ENCODE results near the gene MUC13. TPM values are rescaled to one million over a fixed set of nuclear protein-coding genes. Genes with fewer than 3 reads are reported as not detected.
A peak's percentile ranks its signal among the peaks of the same experiment; 100 is the strongest.

MUC13 gene
- total and polyA plus RNA-seq, 2 of the 4 experiments (the other 2 are of a cell fraction): not detected

DNA sequence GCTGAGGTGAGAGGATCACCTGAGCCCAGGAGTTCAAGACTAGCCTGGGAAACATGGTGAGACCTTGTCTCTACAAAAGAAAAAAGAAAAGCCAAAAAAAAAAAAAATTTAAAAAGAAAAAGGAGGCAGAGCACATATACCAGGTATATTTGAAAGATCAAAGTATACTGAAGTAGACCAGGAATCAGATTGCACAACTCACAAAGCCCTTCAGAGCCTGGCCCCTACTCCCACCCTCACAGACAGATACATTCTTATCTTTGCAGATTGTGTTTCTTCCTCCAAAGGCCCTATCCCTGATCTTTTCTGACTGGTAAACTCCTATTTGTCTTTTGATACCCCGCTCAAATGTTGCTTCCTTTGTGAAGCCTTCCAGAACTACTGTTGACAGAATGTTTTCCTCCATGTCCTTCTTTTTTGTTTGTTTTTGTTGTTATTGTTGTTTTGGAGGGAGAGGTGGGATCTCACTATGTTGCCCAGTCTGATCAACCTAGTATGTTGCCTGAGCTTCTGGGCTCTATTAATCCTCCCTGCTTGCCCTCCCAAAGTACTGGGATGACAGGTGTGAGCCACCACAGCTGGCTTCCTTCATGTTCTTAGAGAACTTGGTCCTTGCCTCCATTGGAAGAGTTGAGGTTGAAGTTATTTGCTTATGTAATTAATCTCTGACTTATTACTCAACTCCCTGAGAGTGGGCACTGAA is 37.6 kb downstream of the MUC13 start:
- H3K9me3 ChIP-seq (ENCODE audit: control insufficient read depth, insufficient read depth, low read length): no peaks in the 10 kb centered on the region
- H2BK5ac ChIP-seq (ENCODE audit: low read depth, low read length, poor library complexity, severe bottlenecking): no peak overlapping the region
- H3K36me3 ChIP-seq (ENCODE audit: control insufficient read depth, insufficient read depth, low read length): no peaks in the 10 kb centered on the region
- BruUV-seq (replicated peaks): no TSS peak
- H3K4me3 ChIP-seq (ENCODE audit: insufficient read depth, low read depth, low read length): no peak overlapping the region
- H2BK120ac ChIP-seq (ENCODE audit: low read depth, low read length): no peak overlapping the region
- H3K27me3 ChIP-seq (ENCODE audit: control insufficient read depth, insufficient read depth, low read length): no peaks in the 10 kb centered on the region
- no CpG with 5 or more reads among the region's 1 CpG for WGBS, 2 experiments (ENCODE audit: extremely low coverage in 2 of 2, insufficient read length in 1 of 2)
- intact Hi-C loops (cut with micrococcal nuclease): no loop called here
- in situ Hi-C loops (cut with MboI; ENCODE audit: low sequenced_read_pairs): no loop called here
- no peak overlapping the region for H3K4me2 ChIP-seq (ENCODE audit: low read depth, low read length)
- no peak for TF ChIP-seq POLR2A (IDR thresholded peaks at IDR 0.05; ENCODE audit: low read depth, low read length)
- 0 out of 2 replicates have a peak, but pooled peaks have one; percentile 3 for TF ChIP-seq CEBPB (IDR thresholded peaks at IDR 0.05; ENCODE audit: low read depth, low read length)
- no peak overlapping the region for H3K23ac ChIP-seq (ENCODE audit: low read depth, low read length)
- H4K8ac ChIP-seq (ENCODE audit: low read depth in 2 of 2, low read length in 2 of 2): no peak overlapping the region
- ATAC-seq (ENCODE audit: low read depth): no peak
- H3K14ac ChIP-seq (replicated peaks; ENCODE audit: low read depth, low read length): no peak overlapping the region
- CTCF ChIA-PET: interaction anchor here (1.4 kb wide), 1 partner anchor 136 kb away, joined by 5 read pairs; no protein-coding TSS in a partner anchor
- H3K79me1 ChIP-seq (ENCODE audit: low read depth in 1 of 2, low read length in 2 of 2): no peaks in the 10 kb centered on the region
- no peak overlapping the region for H3K56ac ChIP-seq (ENCODE audit: extremely low read depth, insufficient read depth, low read length)
- dilution Hi-C loops (cut with HindIII; ENCODE audit: low sequenced_read_pairs, unreplicated experiment): loop anchor here (25.0 kb wide), 1 partner anchor 135 kb away; no protein-coding TSS in a partner anchor
- no peak overlapping the region for H2BK20ac ChIP-seq (ENCODE audit: low read depth, low read length)
- POLR2A ChIA-PET (ENCODE audit: unreplicated experiment): no interaction called here
- H3K4me1 ChIP-seq (ENCODE audit: control insufficient read depth, insufficient read depth, low read length): no peaks in the 10 kb centered on the region
- H3K18ac ChIP-seq (ENCODE audit: low read depth, low read length): no peak overlapping the region
- no peak overlapping the region for H2BK15ac ChIP-seq (ENCODE audit: low read depth, low read length)
- no peak overlapping the region for H2AFZ ChIP-seq (replicated peaks; ENCODE audit: low read length, poor library complexity)
- no peak overlapping the region for H3K9ac ChIP-seq (ENCODE audit: low read depth, low read length)
- H3K27ac ChIP-seq (ENCODE audit: insufficient read depth, low read length): no peak overlapping the region
- H2AK5ac ChIP-seq (ENCODE audit: low read depth, low read length): peak overlapping the region; percentile 18; the same call in 1 of the 2 replicates
- H4K20me1 ChIP-seq (ENCODE audit: insufficient read depth, low read length): no peaks in the 10 kb centered on the region
- no peak overlapping the region for H4K91ac ChIP-seq (ENCODE audit: insufficient read depth, low read depth, low read length)
- H4K5ac ChIP-seq (ENCODE audit: low read depth, low read length): no peak overlapping the region
- H2AK9ac ChIP-seq (replicated peaks; ENCODE audit: low read depth, low read length, poor library complexity): no peak overlapping the region
- H3K9me1 ChIP-seq (ENCODE audit: insufficient read depth, low read length): no peaks in the 10 kb centered on the region
- peak; percentile 5 for DNase-seq
- no peak overlapping the region for H3K4ac ChIP-seq (ENCODE audit: low read depth, low read length)
